Measurements from ENCODE around the gene LOXL3.

- TF ChIP-seq, protein P1, sequence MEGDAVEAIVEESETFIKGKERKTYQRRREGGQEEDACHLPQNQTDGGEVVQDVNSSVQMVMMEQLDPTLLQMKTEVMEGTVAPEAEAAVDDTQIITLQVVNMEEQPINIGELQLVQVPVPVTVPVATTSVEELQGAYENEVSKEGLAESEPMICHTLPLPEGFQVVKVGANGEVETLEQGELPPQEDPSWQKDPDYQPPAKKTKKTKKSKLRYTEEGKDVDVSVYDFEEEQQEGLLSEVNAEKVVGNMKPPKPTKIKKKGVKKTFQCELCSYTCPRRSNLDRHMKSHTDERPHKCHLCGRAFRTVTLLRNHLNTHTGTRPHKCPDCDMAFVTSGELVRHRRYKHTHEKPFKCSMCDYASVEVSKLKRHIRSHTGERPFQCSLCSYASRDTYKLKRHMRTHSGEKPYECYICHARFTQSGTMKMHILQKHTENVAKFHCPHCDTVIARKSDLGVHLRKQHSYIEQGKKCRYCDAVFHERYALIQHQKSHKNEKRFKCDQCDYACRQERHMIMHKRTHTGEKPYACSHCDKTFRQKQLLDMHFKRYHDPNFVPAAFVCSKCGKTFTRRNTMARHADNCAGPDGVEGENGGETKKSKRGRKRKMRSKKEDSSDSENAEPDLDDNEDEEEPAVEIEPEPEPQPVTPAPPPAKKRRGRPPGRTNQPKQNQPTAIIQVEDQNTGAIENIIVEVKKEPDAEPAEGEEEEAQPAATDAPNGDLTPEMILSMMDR (IDR thresholded peaks at IDR 0.05), result no peak
- no peak for TF ChIP-seq POLR2A (IDR thresholded peaks at IDR 0.05)
Measured at GRCh38 chr2:74602586-74603281, 49.0 kb upstream of the LOXL3 start.
